ENCODE measurements around the gene ULK1.
"Not testable (repeated sequence)": the region's sequence is repeated elsewhere in the genome, so short reads cannot be mapped to it uniquely, and the experiment has no call there.

Gene ULK1

GRCh38 chr12:131946757-131947156 is 52.3 kb downstream of the ULK1 start:
- no peak for DNase-seq (ENCODE audit: low read depth)
- TF ChIP-seq CTCF (IDR thresholded peaks at IDR 0.05; ENCODE audit: low read depth, low read length, missing control alignments), result no peak
- in situ Hi-C loops (cut with HindIII; ENCODE audit: low sequenced_read_pairs), result no loop called here
- H3K4me3 ChIP-seq (ENCODE audit: low read depth, low read length), result no peak overlapping the region

- DNase-seq (ENCODE audit: low read depth), result no peak
- no peak overlapping the region for H3K4me3 ChIP-seq (ENCODE audit: low read depth, low read length)
- in situ Hi-C loops (cut with HindIII; ENCODE audit: low sequenced_read_pairs), result no loop called here
- TF ChIP-seq CTCF (IDR thresholded peaks at IDR 0.05; ENCODE audit: low read depth, low read length, missing control alignments), result no peak
These were observed 53.1 kb downstream of the ULK1 start for GRCh38 chr12:131947482-131948027.

- H3K4me3 ChIP-seq (ENCODE audit: low read depth, low read length), result no peak overlapping the region
- in situ Hi-C loops (cut with HindIII; ENCODE audit: low sequenced_read_pairs), result no loop called here
These were observed 53.8 kb downstream of the ULK1 start for GRCh38 chr12:131948166-131948712.

GRCh38 chr12:131948713-131949430 is 54.5 kb downstream of the ULK1 start:
- H3K4me3 ChIP-seq (ENCODE audit: low read depth, low read length), result peak overlapping the region; percentile 91
- DNase-seq (ENCODE audit: low read depth); in situ Hi-C loops (cut with HindIII; ENCODE audit: low sequenced_read_pairs): not testable (repeated sequence)

More at GRCh38 chr12:131948166-131948712, 53.8 kb downstream of the ULK1 start:
- no peak for TF ChIP-seq CTCF (IDR thresholded peaks at IDR 0.05; ENCODE audit: low read depth, low read length, missing control alignments)
- no peak for DNase-seq (ENCODE audit: low read depth)

GRCh38 chr12:131949431-131950181 is 55.2 kb downstream of the ULK1 start, which contains the start of gene EP400:
TSS of gene EP400 (plus strand) at chr12:131949942. CDS start at chr12:131960620, 10,678 bp downstream.
- H3K4me3 ChIP-seq (ENCODE audit: low read depth, low read length), result peak within 1 kb of the TSS; percentile 91
- peak; percentile 17 for TF ChIP-seq CTCF (IDR thresholded peaks at IDR 0.05; ENCODE audit: low read depth, low read length, missing control alignments)
- peak; percentile 76 for DNase-seq (ENCODE audit: low read depth)
- in situ Hi-C loops (cut with HindIII; ENCODE audit: low sequenced_read_pairs), result no loop called here

- no peak for DNase-seq (ENCODE audit: low read depth)
- in situ Hi-C loops (cut with HindIII; ENCODE audit: low sequenced_read_pairs), result no loop called here
- no peak for TF ChIP-seq CTCF (IDR thresholded peaks at IDR 0.05; ENCODE audit: low read depth, low read length, missing control alignments)
- H3K4me3 ChIP-seq (ENCODE audit: low read depth, low read length), result peak overlapping the region; percentile 91
These were observed 55.9 kb downstream of the ULK1 start for GRCh38 chr12:131950182-131950913.

- in situ Hi-C loops (cut with HindIII; ENCODE audit: low sequenced_read_pairs); DNase-seq (ENCODE audit: low read depth); H3K4me3 ChIP-seq (ENCODE audit: low read depth, low read length): not testable (repeated sequence)
These were observed 59.4 kb downstream of the ULK1 start for GRCh38 chr12:131953810-131954209.

- DNase-seq (ENCODE audit: low read depth); H3K4me3 ChIP-seq (ENCODE audit: low read depth, low read length); in situ Hi-C loops (cut with HindIII; ENCODE audit: low sequenced_read_pairs): not testable (repeated sequence)
These were observed 60.0 kb downstream of the ULK1 start for GRCh38 chr12:131954460-131954859.
